Fibroblast of lung (primary cell): Measurements from ENCODE around the gene FYB2. TPM values are rescaled to one million over a fixed set of nuclear protein-coding genes. Genes with fewer than 3 reads are reported as not detected.

Experiments used
- DNase-seq, 2 donors: peaks; one replicate each; pipeline versions ENCODE4 v3.0.0 to v3.0.0-alpha.2; 2010; ENCODE audit warnings: low read depth in 2 of 2
- H2AFZ ChIP-seq: 2 replicates; pipeline ENCODE4 v1.5.1; 2012; ENCODE audit warnings: low read length, control low read depth, inconsistent platforms
- H3K27ac ChIP-seq: 2 replicates; pipeline ENCODE4 v1.5.1; 2011; ENCODE audit warnings: low read length, control low read depth; ENCODE audit not compliant: insufficient read depth
- H3K27me3 ChIP-seq: 2 replicates; pipeline ENCODE4 v1.5.1; 2011; ENCODE audit warnings: mild to moderate bottlenecking, low read length; ENCODE audit not compliant: control insufficient read depth, insufficient read depth
- H3K36me3 ChIP-seq: 2 replicates; pipeline ENCODE4 v1.5.1; 2011; ENCODE audit warnings: low read length; ENCODE audit not compliant: control insufficient read depth, insufficient read depth
- H3K4me1 ChIP-seq: 2 replicates; pipeline ENCODE4 v1.5.1; 2011; ENCODE audit warnings: low read length; ENCODE audit not compliant: control insufficient read depth, insufficient read depth; ENCODE audit errors: extremely low read depth
- H3K4me2 ChIP-seq: 2 replicates; pipeline ENCODE4 v1.5.1; 2011; ENCODE audit warnings: low read length, control low read depth; ENCODE audit not compliant: insufficient read depth; ENCODE audit errors: extremely low read depth
- H3K4me3 ChIP-seq, 4 experiments: fragments of 200-600 bp in 1 of 4; sonication (generic) in 1 of 4; replicated peaks in 1 of 4; 2 replicates each; pipeline ENCODE4 v1.5.1; 2011 to 2016; ENCODE audit warnings: low read length in 4 of 4, low read depth in 3 of 4, mild to moderate bottlenecking in 3 of 4, control low read depth in 2 of 4, inconsistent platforms in 1 of 4, mixed read lengths in 1 of 4; ENCODE audit not compliant: insufficient read depth in 1 of 4; ENCODE audit errors: control extremely low read depth in 1 of 4
- H3K79me2 ChIP-seq: 2 replicates; pipeline ENCODE4 v1.5.1; 2012; ENCODE audit warnings: mild to moderate bottlenecking, low read length, inconsistent platforms; ENCODE audit not compliant: control insufficient read depth, insufficient read depth
- H3K9ac ChIP-seq: 2 replicates; pipeline ENCODE4 v1.5.1; 2011; ENCODE audit warnings: mild to moderate bottlenecking, low read length, control low read depth; ENCODE audit not compliant: insufficient read depth
- H3K9me3 ChIP-seq: 2 replicates; pipeline ENCODE4 v1.5.1; 2012; ENCODE audit warnings: low read depth, low read length; ENCODE audit not compliant: control insufficient read depth, insufficient read depth
- H4K20me1 ChIP-seq: 2 replicates; pipeline ENCODE4 v1.5.1; 2011; ENCODE audit warnings: low read length; ENCODE audit not compliant: control insufficient read depth, insufficient read depth; ENCODE audit errors: extremely low read depth
- EZH2 ChIP-seq: IDR thresholded peaks from 2 replicates; pipeline ENCODE4 v1.5.1; 2012; ENCODE audit warnings: low read length, control low read depth, mild to moderate bottlenecking; ENCODE audit errors: missing control alignments
- polyA plus RNA-seq, 2 donors: library from polyadenylated mRNA; depleted of rRNA in 1 of 2; stranded (reverse) in 1 of 2; unstranded in 1 of 2; fragments of >200 nt; gene quantifications; 2 replicates each; pipeline ENCODE4 v1.2.1, GENCODE V29; 2011 to 2012; ENCODE audit warnings: missing spikeins in 1 of 2
- total RNA-seq: library from RNA; depleted of rRNA; stranded (reverse); fragments of >200 nt; gene quantifications from 2 replicates; pipeline ENCODE4 v1.2.1, GENCODE V29; 2014
- TF ChIP-seq, protein P1 (sequence below), 2 donors: IDR thresholded peaks in 1 of 2; conservative IDR thresholded peaks in 1 of 2; 1 replicate in 1 of 2; 2 replicates in 1 of 2; pipeline ENCODE4 v1.5.1; 2011 to 2012; ENCODE audit warnings: low read length in 2 of 2, control low read depth in 1 of 2, inconsistent platforms in 1 of 2, low read depth in 1 of 2, mild to moderate bottlenecking in 1 of 2

FYB2 gene
- total and polyA plus RNA-seq, 2 donors (not counting 1 experiment from before 2014, with no cell fraction given), result not detected

DNA sequence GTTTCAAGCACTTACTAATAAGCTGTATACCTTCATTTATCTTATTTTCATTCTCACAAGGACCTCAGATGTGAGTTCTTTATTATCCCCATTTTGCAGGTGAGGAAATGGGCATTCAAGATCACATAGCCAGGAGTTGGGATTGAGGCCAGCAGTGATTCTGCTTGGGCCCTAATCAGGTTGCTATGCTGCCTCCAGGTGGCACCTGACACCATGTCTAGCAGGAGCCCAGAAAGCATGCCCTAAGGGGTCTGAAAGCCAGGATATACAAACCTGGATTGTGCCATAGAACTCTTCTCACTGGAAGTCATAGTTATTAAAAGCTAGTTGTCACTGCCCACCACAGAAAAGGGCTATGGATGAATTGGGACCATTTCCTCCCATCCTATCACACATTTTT lies 61.1 kb downstream of the FYB2 start:
- H3K9me3 ChIP-seq, result no peaks in the 10 kb centered on the region
- no peaks in the 10 kb centered on the region for H3K4me1 ChIP-seq
- no peaks in the 10 kb centered on the region for H3K27me3 ChIP-seq
- H3K9ac ChIP-seq, result no peak overlapping the region
- TF ChIP-seq EZH2, result no peak
- TF ChIP-seq, protein P1, sequence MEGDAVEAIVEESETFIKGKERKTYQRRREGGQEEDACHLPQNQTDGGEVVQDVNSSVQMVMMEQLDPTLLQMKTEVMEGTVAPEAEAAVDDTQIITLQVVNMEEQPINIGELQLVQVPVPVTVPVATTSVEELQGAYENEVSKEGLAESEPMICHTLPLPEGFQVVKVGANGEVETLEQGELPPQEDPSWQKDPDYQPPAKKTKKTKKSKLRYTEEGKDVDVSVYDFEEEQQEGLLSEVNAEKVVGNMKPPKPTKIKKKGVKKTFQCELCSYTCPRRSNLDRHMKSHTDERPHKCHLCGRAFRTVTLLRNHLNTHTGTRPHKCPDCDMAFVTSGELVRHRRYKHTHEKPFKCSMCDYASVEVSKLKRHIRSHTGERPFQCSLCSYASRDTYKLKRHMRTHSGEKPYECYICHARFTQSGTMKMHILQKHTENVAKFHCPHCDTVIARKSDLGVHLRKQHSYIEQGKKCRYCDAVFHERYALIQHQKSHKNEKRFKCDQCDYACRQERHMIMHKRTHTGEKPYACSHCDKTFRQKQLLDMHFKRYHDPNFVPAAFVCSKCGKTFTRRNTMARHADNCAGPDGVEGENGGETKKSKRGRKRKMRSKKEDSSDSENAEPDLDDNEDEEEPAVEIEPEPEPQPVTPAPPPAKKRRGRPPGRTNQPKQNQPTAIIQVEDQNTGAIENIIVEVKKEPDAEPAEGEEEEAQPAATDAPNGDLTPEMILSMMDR (conservative IDR thresholded peaks at IDR 0.05 in 1 of 2, IDR thresholded peaks at IDR 0.05 in 1 of 2; ENCODE audit: low read depth in 1 of 2, low read length in 2 of 2), result no peak
- DNase-seq, result no peak
- no peak overlapping the region for H3K4me2 ChIP-seq
- H3K4me3 ChIP-seq, result no peak overlapping the region
- no peaks in the 10 kb centered on the region for H3K79me2 ChIP-seq
- H4K20me1 ChIP-seq, result no peaks in the 10 kb centered on the region
- no peaks in the 10 kb centered on the region for H3K36me3 ChIP-seq
- no peak overlapping the region for H2AFZ ChIP-seq
- H3K27ac ChIP-seq, result no peak overlapping the region

DNA sequence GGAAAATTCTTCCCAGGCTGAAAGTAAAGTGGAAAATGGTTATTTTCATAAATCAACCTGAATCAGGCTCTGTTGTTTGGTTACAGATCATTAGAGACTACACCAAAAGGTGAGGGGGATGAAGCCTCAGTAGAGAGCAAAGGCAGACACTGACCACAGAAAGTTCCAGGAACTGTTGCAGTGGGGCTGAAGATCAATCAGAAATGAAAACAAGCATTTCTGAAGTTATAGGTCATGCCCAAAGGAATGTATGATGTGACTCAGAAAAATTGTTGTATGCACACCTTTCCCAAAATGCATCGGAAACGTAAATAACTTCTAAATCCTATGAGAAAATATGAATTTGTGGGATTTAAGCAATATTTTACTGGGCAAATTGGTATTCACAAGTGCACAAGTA lies 63.3 kb downstream of the FYB2 start:
- no peak overlapping the region for H3K9ac ChIP-seq
- no peaks in the 10 kb centered on the region for H3K27me3 ChIP-seq
- no peak overlapping the region for H2AFZ ChIP-seq
- DNase-seq, result peak in 1 of 2 donors; percentile 1
- no peaks in the 10 kb centered on the region for H3K36me3 ChIP-seq
- no peaks in the 10 kb centered on the region for H3K79me2 ChIP-seq
- no peak overlapping the region for H3K4me2 ChIP-seq
- H3K4me3 ChIP-seq, result no peak overlapping the region
- no peaks in the 10 kb centered on the region for H3K4me1 ChIP-seq
- TF ChIP-seq, protein P1 (conservative IDR thresholded peaks at IDR 0.05 in 1 of 2, IDR thresholded peaks at IDR 0.05 in 1 of 2; ENCODE audit: low read depth in 1 of 2, low read length in 2 of 2), result no peak
- no peak overlapping the region for H3K27ac ChIP-seq
- H3K9me3 ChIP-seq, result no peaks in the 10 kb centered on the region
- no peaks in the 10 kb centered on the region for H4K20me1 ChIP-seq

DNA sequence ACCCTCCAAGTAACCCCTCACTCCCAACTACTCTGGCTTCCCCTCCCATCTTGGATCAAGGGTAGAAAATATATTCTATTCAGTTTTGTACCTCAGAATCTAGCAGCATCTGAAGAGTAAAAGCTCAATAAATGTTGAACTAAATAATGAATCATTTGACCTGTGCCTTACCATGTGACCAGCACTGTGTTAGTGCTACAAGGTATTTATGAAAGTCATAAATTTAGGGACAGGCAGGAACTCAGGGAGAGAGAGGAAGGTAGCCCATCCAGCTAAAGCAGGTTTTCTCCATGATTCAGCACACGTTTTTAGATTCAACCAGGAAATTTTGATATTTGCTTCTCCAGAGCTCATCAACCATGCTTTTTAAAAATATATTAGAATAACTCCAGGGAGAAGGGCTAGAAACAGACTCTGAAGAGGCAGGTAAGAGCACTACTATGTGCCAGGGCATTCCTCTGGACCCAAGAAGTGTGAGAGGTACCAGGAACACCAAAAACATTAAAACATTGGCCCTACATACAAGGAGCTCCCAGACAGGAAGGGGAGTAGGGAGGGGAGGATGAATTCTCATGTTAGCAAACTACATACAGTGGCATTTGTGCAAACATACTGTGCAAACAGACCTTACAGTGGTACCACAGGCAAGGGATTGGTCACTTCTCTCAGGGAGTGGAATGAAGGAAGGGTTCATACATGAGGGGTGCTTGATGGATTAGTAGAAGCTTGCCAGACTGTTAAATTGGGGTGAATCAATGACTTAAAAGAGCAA lies 64.3 kb downstream of the FYB2 start:
- no peak overlapping the region for H3K27ac ChIP-seq
- no peak overlapping the region for H3K4me3 ChIP-seq
- no peaks in the 10 kb centered on the region for H3K36me3 ChIP-seq
- no peaks in the 10 kb centered on the region for H3K27me3 ChIP-seq
- no peaks in the 10 kb centered on the region for H3K79me2 ChIP-seq
- DNase-seq, result no peak
- no peak overlapping the region for H3K9ac ChIP-seq
- no peak overlapping the region for H2AFZ ChIP-seq
- TF ChIP-seq EZH2, result no peak
- TF ChIP-seq, protein P1 (conservative IDR thresholded peaks at IDR 0.05 in 1 of 2, IDR thresholded peaks at IDR 0.05 in 1 of 2; ENCODE audit: low read depth in 1 of 2, low read length in 2 of 2), result no peak
- H3K4me1 ChIP-seq, result no peaks in the 10 kb centered on the region
- no peaks in the 10 kb centered on the region for H4K20me1 ChIP-seq
- H3K9me3 ChIP-seq, result no peaks in the 10 kb centered on the region
- no peak overlapping the region for H3K4me2 ChIP-seq
